HG03565 (cell line): ENCODE results near the gene CT47C1.
"Not testable (repeated sequence)": the region's sequence is repeated elsewhere in the genome, so short reads cannot be mapped to it uniquely, and the experiment has no call there.

Experiments
- ATAC-seq: cut with Tn5 transposase; IDR thresholded peaks from one replicate; pipeline ENCODE4 v1.9.1; 2021; ENCODE audit warnings: mild to moderate bottlenecking, moderate library complexity; ENCODE audit not compliant: unreplicated experiment

The CT47C1 gene

GRCh38 chrX:119072744-119073143, at the start of gene CT47C1:
Gene CT47C1 (plus strand): TSS chrX:119072993. CDS start chrX:119073226, 233 bp downstream.
- no peak for ATAC-seq

- no peak for ATAC-seq
Observed at GRCh38 chrX:119025900-119026299, 46.9 kb upstream of the CT47C1 start.

DNA sequence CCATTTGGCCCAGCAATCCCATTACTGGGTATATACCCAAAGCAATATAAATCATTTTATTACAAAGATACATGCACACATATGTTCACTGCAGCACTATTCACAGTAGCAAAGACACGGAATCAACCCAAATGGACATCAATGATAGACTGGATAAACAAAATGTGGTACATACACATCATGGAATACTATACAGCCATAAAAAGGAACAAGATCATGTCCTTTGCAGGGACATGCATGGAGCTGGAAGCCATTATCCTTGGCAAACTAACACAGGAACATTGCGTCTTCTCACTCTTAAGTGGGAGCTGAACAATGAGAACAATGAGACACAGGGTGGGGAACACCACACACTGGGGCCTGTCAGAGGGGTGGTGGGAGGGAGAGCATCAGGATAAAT, 46.4 kb upstream of the CT47C1 start:
- ATAC-seq: not testable (repeated sequence)

DNA sequence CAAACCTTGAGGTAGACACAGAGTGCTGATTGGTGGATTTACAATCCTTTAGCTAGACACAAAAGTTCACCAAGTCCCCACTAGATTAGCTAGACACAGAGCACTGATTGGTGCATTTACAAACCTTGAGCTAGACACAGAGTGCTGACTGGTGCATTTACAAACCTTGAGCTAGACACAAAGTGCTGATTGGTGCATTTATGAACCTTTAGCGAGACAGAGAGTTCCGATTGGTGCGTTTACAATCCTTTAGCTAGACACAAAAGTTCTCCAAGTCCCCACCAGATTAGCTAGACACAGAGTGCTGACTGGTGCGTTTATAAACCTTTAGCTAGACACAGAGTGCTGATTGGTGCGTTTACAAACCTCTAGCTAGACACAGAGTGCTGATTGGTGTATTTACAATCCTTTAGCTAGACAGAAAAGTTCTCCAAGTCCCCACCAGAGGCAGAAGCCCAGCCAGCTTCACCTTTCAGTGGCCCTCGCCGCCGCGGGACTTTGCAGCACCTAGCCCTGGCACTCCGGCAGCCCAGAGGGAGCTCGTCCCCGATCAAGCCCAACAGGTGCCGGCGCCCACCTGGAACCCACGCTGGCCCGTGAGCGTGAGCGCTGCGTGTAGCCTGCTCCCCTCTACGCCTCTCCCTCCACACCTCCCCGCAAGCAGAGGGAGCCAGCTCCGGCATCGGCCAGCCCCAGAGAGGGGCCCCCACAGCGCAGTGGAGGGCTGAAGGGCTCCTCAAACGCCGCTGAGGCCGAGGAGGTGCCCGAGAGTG, 44.6 kb upstream of the CT47C1 start:
- not testable (repeated sequence) for ATAC-seq

GRCh38 chrX:119028733-119029330, 44.0 kb upstream of the CT47C1 start:
- ATAC-seq: no peak

- ATAC-seq: not testable (repeated sequence)
Observed at GRCh38 chrX:119029656-119030055, 43.1 kb upstream of the CT47C1 start.

DNA sequence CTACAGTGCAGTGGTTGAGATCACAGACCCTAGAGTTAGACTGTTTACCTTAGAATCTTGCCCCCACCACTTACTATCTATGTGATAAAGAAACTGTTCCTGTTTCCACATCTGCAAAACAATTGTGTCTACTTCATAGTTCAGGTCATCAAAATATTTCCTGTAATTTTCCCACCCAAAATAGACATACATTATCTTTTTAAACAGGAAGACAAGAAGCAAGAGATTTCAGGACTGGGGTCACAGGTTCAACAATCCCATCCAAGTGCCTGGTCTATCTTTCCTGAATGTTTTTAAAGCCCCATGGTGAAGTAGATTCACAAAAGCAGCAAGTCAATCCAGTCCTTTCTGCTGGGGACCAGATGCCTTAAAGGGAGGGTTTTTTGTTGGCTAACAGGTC, 41.8 kb upstream of the CT47C1 start:
- no peak for ATAC-seq

DNA sequence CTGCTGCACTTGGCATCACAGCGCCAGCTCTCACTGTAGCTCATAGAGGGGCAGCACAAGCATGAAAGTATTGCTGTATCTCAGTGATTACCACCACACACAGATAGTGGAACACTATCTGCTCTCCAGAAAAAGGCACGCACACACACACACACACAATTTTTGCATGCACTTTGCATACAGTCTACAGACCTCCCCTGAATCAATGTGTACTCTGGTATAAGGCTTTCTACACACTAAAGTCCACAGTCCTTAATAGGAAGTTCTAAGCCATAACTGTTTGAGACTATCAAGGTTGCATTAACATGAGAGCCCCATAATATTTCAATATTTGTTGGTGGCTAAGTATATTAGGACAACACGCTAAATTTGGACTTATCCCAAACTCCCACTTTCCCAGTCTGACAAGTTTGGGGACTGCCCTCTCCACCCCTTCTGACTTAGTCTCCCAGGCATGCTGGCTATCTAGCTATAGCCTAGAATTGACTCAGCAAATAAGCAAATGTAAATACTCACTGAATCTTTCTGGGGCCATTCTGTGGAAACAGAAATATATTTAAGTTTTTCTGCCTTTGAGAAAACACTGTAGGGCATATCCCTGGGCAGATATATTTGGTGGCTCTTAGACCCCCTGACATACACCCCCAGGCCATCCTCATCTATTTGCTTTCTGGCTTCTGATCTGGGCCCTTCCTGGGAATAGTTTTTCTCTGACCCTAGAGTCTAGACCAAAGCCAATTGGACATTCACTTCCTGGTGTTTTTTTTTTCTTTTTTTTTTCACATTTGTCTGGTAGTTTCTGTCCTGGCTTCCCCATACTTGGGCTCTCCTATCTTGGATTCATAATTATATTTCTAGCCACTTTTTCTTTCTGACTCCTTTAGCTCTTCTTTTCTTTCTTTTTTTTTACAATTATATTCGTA, 36.4 kb upstream of the CT47C1 start:
- no peak for ATAC-seq

GRCh38 chrX:119040432-119040831, 32.4 kb upstream of the CT47C1 start:
- ATAC-seq: no peak

GRCh38 chrX:119041175-119041574, 31.6 kb upstream of the CT47C1 start:
- ATAC-seq: no peak

DNA sequence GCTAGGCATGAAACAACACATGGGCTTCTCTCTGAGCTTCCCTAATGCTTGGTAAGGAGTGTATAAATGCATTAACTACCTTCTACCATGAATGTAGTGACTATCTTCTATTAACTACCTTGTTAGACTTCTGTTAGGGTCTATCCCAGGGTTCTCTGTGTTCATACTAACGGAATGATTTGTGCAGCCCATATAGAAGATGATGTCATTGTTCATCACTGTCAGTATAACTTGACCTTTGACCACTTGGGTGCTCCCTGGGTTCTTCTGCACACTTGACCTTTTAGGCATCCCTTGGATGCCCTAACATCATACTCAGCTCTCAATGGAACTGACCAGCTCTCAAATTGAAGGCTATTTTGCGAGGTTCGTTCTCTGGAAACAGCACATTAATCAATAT, 30.8 kb upstream of the CT47C1 start:
- ATAC-seq: no peak

- ATAC-seq: no peak
Observed at GRCh38 chrX:119042996-119043395, 29.8 kb upstream of the CT47C1 start.

- ATAC-seq: no peak
Observed at GRCh38 chrX:119045884-119046283, 26.9 kb upstream of the CT47C1 start.

DNA sequence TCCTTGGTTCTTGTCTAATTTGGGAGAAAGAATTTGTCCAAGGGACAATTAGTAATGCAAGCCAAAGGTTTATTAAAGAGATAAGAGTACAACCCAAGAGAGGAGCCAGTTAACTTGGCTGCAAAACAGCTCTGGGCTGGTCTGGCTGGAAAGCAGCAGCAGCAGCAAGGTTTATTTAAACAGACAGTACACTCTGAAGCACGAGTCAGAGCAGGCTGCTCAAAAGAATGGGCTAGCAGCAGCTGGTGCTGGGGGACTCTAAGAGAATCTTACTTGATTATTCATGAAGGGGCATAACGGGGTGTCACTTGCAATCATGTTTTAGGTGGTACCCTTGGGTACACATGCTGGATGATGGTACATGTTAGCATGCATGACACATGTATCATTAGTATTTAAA, 17.1 kb upstream of the CT47C1 start:
- ATAC-seq: no peak

DNA sequence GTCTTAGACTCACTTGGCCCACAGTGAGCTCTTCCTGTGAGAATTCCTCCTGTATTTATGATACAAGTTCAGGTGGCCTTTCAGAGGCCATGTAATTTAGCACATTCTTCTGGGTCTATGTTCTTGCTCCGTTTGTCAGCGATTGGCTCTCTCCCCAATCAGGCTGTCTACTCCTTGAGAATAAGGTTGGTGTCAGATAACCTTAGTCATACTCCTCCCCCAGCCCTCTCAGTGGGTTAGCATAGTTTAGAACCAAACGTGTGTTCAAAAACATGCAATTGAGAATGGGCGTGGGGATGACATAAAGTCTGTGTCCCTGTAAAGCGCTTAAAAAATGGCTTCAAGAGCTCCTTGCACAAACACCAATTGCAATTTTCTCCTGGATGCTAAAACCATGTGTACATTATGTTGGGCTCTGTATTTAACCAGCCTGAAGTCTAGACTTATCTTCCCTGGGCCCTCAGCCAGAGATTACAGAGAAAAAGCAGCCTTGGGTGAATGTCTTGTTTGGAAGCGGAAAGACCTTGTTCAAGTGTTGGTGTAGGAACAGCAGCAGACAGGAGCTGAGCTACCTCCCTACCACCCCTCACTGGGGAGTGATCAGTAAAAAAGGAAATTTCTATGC, 9.9 kb upstream of the CT47C1 start:
- no peak for ATAC-seq

DNA sequence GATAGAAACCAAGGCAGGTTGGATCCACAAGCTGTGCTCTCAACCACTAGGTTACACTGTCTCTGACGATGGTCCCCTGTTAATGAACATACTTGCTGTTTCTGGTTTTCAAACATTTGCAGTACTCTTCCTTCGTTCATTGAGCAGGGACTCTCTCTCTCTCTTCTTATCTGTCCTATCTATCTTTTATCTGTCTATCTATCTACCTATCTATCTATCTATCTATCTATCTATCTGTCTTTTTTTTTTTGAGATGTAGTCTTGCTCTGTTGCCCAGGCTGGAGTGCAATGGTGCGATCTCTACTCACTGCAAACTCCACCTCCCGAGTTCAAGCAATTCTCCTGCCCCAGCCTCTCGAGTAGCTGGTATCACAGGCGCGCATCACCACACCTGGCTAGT, 9.4 kb upstream of the CT47C1 start:
- no peak for ATAC-seq

GRCh38 chrX:119067023-119067739, 5.6 kb upstream of the CT47C1 start:
- ATAC-seq: no peak

DNA sequence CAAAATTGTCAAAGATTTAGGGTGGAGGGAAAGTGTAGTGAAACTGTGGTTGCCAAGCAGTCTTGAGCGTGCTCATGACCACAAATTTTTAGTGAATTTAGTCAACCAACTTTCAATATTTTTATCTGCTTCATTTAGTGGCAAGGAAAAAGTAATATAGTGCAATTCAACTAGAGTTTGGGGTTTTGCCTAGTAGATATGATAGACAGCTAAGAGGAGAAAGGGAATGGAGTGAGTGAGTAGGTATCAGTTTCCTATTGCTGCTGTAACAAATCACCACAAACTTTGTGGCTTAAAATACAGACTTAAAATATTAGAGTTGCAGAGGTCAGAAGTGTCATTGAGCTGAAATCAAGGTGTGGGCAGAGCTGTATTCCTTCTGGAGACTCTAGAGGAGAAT, 3.7 kb upstream of the CT47C1 start:
- ATAC-seq: no peak

GRCh38 chrX:119069762-119070161, 3.0 kb upstream of the CT47C1 start:
- ATAC-seq: no peak

GRCh38 chrX:119071381-119071780, 1.4 kb upstream of the CT47C1 start:
- no peak for ATAC-seq
